ENCODE results near the gene HSPG2.

HSPG2 gene

DNA sequence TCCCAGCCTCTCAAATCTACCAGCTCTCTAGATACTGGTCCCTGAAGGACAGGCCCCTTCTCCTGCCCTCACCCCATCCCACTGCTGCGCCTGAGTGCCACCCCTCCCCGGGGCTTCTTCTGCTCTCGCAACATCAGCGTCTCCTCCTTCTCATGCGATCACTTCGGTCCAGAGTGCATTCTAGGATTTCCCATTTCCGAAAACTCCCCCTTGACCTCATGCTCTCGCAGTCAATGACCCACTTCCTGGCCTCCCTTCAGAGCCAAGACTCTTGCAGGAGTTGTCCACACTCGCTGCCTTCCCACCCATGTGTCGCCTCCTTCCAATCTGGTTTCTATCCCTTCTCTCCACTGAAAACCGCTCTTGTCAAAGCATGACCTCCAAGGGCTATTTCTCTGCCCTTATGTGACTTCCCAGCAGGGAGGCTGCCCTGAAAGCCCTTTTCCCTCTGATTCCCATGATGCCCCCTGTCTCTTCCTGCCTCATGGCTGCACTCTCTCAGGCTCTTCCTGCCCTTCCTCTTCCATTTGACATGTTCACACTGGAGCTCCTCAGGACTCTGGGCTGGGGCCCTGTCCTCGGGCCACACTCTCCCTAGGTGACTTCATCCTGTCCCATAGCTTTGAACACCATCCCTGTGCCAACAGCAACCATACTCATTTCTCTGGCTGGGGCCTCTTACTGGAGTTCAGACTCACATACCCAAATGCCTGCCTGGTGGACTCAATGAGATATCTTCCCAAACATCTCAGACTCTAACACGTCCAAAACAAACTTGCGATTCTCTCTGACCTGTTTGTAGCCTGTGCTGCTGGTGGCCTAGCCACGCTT is 79.1 kb downstream of the HSPG2 start:
- DNase-seq, result no peak

DNA sequence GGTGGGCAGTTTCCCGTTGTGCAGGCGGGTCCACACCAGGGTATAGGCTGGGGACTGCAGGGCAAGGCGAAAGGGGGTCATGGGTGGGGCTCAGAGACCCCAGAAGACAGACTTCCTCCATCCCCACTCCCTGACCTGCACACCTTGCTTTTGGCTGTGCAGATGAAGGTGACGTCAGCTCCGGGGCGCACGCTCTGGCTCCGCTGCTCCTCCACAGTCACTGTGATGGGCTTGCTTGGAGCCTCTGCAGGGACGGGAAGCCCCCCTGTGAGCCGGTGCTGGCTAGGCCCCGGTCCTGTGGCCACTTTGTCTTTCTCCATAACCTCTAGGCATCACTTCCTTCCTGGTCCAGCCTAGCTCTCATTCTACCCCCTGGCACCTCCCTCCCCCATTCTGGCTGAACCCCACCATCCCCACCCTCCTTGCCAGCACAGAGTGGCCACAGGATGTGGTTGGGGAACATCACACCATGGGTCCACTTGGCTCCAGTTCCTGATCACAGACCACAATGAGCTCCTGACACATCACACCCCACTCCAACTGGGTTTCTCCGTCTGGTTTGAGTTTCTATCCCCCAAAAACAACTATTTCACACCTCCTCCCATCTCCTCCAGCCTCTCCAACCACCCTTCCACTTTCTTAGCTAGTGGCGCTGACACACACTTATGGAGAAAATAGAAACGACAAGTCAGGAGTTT is 79.8 kb downstream of the HSPG2 start:
- DNase-seq, result no peak

DNA sequence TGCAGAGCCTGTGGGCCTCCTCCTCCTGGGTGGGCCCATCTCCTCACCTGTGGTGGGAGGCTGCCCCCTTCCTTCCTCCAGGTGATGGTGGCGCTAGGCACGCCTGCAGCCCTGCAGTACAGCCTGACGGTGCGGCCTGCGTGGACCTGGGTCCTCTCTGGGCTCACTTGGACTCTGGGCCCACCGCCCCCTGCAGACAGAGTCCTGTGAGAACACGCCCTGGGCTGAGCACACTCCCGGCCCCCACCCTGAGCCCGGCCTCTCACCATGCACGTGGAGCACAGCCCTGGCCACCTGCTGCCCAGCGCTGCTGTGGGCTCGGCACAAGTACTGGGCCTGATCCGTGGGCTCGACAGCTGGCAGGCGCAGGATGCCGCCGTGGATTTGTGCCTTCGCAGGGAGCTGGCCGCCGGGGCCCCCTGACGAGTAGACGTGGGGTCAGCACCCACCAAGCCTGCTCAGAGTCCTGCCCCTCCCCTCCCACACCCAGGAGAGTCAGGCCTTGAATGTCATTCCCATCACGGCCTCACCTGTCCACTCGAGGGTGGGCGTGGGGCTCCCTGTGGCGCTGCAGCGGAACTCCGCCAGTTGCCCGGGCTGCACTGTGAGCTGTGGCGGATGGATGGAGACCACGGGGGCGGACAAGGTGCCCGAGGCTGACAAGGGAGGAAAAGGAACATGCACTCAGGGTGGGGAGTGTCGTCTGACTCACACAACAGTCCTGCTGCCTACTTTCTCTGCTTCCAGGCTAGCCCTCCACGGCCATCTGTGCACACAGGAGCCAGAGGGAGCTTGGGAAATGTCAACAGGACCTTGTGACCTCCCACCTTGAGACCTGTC is 81.6 kb downstream of the HSPG2 start:
- DNase-seq, result no peak

DNA sequence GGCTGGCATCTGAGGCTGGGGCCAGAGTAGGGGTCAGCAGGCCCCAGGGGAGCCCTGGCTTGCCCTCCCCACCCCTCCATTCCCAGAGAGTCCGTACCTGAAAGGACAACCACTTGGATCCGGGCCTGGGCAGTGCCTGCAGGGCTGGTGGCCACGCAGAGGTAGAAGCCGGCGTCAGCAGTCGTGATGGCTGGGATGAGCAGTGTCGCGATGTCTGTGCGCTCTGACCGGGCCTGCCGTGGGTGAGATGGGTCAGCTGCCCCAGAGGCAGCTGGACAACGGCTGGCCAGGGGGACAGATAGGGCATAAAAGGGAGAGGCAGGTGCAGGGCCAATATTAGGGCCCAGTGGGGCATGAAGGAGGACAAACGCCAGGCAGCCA is 82.4 kb downstream of the HSPG2 start:
- no peak for DNase-seq

DNA sequence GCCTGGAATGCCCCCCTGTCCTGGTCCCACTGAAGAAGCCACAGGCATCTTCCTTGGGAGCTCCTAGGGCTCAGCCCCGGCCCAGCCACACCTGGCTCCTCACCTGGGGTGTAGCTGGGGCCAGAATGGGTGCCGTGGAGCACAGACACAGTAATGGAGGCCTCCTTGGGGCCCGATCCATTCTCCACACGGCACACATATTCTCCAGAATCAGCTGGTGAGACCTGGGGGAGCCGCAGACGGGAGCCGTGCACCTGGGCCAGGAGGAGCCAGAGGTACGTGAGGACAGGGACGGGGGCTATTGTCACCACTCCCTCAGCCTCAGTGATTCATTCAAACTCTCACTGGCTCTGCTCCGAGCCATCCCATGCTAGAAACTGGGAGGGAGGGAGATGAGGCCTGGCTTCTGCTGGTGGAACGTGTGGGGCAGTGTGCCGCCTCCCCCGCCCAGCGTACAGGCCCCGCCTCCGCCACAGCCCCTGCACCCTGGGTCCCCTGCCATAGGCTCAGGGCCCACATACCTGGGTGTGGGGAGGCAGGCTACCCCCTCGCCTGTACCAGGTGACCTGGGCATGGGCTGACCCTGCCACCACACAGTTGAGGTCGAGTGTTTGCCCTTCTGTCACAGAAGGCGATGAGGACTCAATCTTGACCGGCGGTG is 82.9 kb downstream of the HSPG2 start:
- no peak for DNase-seq

DNA sequence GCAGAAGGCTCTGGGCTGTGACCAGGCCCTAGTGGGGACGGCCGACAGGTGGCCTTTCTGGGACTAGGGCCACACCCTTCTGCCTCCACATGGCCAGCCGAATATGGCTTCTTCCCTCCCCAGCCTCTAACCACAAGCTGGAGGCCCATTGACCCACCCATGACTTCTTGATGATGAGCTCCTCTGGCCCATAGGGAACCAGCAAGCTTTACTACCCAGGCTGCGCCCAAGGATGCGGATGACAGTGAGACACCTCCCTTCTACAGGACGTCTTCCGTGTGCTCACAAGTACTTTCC is 84.0 kb downstream of the HSPG2 start:
- DNase-seq, result no peak

DNA sequence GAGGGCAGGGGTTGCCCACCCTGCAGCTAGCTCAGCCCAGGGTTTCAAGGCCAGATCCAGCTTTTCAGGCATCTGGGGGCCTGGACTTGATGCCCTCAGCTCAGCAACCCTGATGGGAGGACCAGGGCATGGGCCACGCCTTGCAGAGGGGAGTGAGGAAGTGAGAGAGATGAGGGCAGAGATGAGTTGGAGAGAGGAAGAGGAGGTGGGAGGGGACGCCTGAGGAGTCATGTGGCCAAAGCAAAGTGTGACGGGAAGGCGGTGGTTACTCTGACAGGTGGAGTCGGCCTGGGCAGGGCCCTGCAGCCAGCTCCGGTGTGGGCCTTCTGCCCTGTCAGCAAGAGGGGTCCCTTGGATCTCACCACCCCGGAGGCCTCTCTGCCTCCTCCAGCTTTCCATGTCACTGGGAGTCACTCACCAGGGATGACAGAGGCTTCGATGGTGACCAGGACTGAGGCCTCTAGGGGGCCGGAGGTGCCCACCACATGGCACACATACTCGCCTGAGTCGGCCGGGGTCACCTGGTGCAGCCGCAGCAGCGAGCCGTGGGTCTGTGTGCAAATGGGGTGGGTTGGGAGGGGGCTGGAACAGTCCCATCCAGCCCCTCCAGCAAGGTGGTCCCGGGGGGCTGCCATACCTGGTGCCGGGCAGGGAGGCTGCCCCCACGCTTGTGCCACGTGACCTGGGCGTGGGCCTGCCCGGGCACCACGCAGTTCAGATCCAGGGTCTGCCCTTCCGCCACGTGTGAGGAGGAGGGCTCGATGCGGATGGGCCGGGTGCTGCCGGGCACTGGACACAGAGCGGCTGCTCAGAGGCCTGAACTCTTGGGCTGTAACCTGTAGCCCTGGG is 84.6 kb downstream of the HSPG2 start:
- no peak for DNase-seq

DNA sequence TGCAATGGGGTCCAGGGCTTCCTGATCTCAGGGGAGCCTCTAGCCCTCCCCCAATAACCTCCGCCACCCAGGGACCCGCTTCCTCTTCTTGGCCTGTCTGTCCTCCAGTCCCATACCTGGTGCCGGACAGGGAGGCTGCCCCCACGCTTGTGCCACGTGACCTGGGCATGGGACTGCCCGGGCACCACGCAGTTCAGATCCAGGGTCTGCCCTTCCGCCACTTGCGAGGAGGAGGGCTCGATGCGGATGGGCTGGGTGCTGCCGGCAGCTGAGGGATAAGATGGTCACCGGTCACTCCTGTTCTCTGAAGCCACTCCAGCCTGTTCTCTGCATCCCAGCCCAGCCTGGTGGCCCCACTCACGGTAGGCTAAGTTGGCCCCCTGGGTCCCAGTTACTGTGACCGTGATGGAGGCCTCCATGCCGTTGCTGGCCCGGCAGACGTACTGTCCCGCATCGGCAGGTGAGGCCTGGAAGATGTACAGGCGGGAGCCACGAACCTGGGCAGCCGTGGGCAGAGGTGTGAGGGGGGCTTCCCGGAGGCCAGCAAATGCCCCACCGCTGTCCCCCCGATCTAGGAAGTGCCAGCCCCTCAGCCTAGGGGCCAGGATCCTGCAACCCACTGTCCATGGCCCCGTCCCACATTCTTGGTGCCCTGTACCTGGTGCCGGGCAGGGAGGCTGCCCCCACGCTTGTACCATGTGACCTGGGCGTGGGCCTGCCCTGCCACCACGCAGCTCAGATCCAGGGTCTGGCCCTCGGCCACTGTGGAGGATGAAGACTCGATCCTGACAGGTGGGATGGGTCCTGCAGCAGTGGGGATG is 85.5 kb downstream of the HSPG2 start:
- DNase-seq, result no peak

DNA sequence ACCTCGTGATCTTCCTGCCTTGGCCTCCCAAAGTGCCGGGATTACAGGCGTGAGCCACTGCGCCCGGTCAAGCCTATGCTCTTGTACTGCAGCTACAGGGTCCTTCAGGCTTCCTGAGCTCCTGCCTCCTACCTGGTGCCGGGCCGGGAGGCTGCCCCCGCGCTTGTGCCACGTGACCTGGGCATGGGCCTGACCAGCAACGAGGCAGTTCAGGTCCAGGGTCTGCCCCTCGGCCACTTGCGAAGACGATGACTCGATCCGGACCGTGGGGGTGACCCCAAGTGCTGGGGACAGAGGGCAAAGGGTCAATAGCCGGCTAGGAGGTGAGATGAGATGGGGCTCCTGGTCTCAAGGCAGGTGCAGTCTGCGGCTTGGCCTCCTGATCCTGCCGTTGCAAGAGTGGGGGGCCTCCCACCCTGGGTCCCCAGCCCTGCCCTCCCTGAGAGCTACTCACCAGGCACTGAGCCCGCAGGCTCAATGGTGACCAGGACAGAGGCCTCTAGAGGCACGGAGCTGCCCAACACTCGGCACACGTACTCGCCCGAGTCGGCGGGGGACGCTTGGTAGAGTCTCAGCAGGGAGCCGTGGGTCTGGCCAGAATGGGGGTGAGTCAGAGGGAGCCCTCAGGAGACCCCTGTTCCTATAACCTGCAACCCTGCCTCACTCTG is 87.1 kb downstream of the HSPG2 start:
- no peak for DNase-seq

DNA sequence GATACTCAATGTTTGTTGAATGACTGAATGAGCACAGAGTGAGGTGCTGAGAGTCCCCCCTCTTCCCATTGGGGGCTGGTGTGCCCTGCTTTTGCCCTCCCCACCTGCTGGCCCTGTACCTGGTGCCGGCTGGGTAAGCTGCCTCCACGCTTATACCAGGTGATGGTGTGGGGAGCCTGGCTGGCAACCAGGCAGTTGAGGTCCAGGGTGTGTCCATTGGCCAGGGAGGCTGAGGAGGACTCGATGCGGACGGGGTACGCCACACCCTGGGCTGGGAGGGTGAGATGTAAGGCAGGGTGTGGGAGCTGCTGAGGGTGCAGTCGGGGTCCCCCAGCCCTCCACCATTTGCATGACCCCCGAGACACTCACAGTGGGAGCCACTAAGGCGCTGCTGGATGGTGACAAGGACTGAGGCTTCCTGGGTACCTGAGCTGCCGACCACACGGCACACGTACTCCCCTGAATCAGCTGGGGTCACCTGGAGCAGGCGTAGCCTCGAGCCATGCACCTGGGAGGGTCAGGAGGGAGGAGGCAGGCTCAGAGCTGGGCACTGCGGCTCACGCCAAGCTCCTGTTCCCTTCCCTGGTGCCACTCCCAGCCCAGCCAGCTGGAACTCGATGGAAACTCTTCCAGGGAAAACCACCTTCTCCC is 88.5 kb downstream of the HSPG2 start:
- DNase-seq, result no peak

DNA sequence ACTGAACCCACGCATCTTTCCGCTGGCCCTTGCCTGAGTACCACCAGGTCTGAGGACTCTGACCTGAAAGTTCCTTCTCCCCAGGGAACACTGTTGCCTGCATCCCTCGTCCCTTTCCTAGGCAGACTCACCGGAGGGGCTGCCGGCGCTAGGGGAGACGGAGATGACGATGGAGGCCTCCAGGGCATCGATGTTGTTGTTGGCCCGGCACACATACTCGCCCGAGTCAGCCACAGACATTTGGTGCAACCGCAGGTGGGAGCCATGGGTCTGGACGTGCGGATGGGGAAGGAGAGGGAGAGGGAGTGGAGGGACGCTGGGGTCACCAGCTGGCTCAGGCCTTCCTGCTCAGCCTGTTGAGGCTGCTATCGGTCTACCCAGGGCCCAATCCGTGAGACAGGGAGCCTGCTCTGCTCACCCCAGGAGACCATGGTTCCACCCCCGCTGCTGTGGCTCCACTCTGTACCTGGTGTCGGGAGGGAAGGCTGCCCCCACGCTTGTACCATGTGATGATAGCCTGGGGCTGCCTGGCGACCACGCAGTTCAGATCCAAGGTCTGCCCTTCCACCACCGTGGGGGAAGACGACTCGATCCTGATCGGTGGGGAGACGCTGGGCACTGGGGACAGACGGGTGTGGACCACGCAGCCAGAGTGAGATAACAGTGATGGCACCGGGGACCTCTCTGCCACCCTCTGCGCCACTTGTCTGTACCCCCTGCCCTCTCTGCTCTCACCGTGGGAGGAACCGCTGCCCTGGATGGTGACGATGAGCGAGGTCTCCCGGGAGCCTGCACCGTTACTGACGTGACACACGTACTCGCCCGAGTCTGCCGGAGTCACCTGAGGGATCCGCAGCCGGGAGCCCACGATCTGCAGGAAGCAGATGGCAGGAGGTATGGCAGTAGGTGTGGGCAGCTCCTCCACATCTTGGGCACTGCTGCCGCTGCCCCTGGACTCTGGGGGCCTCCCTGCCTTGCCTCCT is 89.6 kb downstream of the HSPG2 start:
- no peak for DNase-seq

DNA sequence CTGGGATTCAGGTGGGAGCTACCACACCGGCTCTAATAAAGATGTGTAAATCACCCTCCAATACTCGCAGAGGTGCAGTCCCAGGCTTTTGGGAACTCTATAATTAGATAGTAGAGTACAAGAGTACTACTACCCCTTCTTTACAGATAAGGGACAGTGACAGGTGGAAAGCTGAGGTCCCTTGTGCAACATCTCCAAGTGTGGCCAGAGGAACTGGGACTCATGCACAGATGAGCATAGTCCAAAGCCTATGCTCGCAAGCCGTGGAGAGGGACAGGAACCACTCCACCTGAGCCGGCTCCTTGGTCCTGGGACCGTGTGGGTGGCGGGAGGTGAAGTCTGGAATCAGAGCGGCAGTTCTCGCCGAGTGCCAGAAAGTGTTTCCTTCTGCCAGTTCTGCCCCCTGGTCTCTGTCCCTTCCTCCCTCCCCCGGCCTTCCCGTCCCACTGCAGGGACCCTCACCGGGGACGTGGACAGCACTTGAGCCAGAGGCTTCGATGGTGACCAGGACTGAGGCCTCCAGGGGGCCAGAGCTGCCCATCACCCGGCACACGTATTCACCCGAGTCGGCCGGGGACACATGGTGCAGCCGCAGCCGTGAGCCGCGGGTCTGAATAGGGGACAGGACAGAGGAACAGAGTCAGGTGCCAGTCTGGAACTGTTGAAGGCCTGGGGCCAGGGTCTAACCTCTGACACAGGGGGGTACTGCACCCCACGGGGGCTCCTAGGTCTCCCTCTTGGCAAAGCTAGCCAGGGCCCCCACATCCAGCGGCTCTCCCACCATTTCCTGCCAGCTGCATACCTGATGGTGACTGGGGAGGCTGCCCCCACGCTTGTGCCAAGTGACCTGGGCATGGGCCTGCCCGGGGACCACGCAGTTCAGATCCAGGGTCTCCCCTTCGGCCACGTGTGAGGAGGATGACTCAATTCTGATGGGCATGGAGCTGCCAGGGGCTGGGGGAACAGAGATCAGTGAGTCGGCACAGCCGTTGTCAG is 91.2 kb downstream of the HSPG2 start:
- DNase-seq, result no peak

DNA sequence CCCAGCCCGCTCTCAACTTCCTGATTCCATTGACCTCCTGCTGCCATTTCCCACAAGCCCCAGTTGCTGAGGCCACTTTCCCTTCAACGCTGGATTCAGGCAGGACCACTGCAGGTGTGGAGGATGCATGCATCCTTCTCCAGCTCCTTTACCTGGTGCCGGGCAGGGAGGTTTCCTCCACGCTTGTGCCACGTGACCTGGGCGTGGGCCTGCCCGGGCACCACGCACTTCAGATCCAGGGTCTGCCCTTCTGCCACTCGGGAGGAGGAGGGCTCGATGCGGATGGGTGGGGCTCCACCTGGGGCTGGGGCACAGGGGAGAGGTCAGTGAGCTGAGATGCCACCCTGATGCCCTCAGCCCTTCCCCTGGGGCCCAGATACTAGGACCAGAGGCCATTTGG is 93.1 kb downstream of the HSPG2 start:
- DNase-seq, result no peak

DNA sequence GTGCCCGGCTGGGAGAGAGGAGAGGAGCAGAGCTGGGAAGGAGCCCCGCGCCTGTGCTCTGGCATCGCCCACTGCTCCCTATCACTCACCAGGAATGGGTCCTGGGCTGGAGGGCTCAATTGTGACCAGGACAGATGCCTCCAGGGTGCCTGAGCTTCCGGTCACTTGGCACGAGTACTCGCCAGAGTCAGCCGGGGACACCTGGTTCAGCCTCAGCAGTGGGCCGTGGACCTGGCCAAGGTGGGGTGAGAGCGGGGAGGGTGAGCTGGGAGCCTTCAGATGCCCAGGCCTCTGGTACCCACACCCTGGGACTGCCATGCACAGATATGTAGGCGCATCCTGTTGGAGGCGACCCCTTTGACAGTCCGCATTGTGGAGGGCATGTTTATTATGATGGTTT is 93.9 kb downstream of the HSPG2 start:
- DNase-seq, result no peak

DNA sequence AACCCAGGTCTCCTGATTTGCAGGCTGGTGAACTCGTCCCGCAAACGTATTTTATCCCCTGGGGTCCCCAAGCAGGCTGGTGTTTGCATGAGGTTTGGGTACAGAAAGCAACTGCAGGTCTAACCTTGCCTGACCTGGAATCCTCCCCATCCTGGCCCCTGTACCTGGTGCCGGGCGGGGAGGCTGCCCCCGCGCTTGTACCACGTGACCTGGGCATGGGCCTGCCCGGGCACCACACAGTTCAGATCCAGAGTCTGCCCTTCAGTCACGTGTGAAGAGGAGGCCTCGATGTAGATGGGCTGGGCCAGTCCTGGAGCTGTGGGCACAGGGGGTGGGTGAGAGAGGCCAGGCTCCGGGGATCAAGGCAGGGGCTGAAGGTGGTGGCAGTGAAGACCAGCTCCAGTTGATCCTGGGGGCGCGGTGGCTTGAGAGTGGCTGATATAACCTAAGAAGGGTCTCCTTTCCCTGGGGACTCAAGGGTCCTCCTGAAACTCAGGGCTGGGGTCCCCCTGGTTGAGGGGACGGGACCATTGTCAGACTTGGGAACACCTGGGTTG is 94.4 kb downstream of the HSPG2 start:
- DNase-seq, result no peak

DNA sequence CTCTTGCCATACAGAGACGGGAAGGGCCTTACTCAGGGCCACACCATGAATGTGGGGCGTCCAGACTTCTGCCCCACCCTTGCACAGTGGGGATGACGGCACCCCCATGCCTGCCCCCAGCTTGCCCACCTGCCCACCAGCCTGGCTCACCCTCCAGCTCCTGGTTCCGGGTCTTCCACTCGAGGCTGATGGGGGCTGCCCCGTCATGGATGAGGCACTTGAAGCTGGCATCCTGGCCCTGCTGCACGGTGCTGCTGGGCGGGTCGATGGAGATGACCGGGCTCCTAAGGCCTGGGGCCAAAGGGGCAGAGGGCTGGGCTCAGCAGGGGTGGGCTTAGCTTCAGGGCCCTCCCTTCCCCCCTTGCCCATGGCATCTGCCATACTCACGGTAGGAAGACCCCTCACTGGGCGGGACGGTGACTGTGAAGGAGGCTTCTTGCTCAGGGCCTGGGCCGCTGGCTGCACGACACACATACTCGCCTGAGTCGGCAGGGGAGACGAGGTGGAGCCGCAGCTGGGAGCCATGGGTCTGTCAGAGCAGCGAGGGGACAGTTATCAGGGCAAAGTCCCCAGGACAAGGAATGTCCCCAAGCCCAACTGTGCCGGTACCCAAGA is 95.2 kb downstream of the HSPG2 start:
- DNase-seq, result no peak

DNA sequence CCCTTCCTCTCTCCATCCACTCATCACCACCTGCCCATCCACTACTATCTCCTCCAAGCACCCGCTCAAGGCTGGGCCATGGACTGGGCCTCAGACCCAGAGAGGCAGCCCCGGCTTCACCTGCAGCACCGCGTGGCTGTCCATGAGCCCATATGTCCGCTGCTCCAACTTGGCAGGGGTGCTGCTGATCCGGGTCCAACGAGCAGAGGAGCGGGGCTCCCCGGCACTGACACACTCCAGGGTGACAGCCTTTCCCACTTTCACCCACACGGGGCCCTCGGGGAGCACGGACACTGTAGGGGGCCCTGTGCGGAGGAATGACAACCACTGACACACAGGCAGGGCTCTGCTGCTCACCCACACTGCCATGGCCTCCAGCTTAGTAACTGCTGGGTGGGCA is 96.1 kb downstream of the HSPG2 start:
- no peak for DNase-seq
